ENCODE measurements around the gene HJURP. TPM values are rescaled to one million over a fixed set of nuclear protein-coding genes. Genes with fewer than 3 reads are reported as not detected.

Gene HJURP
- total RNA-seq, 1 donor from 2014 or later = 109 TPM

GRCh38 chr2:233791883-233792329, 62.4 kb downstream of the HJURP start:
- Histone ChIP-seq H3K9ac (no peak overlapping the region), H3F3A (ENCODE audit: low read depth) (peaks cover 3% of the 10 kb centered on the region), H3K4me2 (no peak overlapping the region), H3K79me2 (ENCODE audit: low read depth) (no peaks in the 10 kb centered on the region), H2AFZ (replicated peaks) (no peak overlapping the region), H3K36me3 (no peaks in the 10 kb centered on the region), H3K4me3 (no peak overlapping the region), H3K4me1 (no peaks in the 10 kb centered on the region), H3K27ac (no peak overlapping the region), H3K9me3 (ENCODE audit: low read depth) (no peaks in the 10 kb centered on the region), H4K20me1 (ENCODE audit: low read depth) (no peaks in the 10 kb centered on the region), H3K27me3 (no peaks in the 10 kb centered on the region)
- Mint-ChIP-seq H3K36me3 (no peaks in the 10 kb centered on the region), H3K27ac (peak overlapping the region; percentile 31), H3K4me1 (peaks cover 2% of the 10 kb centered on the region), H3K4me3 (no peak overlapping the region), H3K27me3 (ENCODE audit: insufficient read depth, low read depth) (peaks cover 8% of the 10 kb centered on the region), H3K9me3 (peaks cover 4% of the 10 kb centered on the region)
- DNase-seq (ENCODE audit: low spot score) = no peak
- no peak for TF ChIP-seq EZH2phosphoT487 (IDR thresholded peaks at IDR 0.05)
- TF ChIP-seq EZH2 (IDR thresholded peaks at IDR 0.05) = no peak
- TF ChIP-seq, protein P1, sequence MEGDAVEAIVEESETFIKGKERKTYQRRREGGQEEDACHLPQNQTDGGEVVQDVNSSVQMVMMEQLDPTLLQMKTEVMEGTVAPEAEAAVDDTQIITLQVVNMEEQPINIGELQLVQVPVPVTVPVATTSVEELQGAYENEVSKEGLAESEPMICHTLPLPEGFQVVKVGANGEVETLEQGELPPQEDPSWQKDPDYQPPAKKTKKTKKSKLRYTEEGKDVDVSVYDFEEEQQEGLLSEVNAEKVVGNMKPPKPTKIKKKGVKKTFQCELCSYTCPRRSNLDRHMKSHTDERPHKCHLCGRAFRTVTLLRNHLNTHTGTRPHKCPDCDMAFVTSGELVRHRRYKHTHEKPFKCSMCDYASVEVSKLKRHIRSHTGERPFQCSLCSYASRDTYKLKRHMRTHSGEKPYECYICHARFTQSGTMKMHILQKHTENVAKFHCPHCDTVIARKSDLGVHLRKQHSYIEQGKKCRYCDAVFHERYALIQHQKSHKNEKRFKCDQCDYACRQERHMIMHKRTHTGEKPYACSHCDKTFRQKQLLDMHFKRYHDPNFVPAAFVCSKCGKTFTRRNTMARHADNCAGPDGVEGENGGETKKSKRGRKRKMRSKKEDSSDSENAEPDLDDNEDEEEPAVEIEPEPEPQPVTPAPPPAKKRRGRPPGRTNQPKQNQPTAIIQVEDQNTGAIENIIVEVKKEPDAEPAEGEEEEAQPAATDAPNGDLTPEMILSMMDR (IDR thresholded peaks at IDR 0.05) = no peak

- DNase-seq (ENCODE audit: low spot score) = no peak
- no peaks in the 10 kb centered on the region for H3K36me3 ChIP-seq
- peaks cover 2% of the 10 kb centered on the region for H3K4me1 Mint-ChIP-seq
Measured at GRCh38 chr2:233791151-233791882, 63.0 kb downstream of the HJURP start.

DNA sequence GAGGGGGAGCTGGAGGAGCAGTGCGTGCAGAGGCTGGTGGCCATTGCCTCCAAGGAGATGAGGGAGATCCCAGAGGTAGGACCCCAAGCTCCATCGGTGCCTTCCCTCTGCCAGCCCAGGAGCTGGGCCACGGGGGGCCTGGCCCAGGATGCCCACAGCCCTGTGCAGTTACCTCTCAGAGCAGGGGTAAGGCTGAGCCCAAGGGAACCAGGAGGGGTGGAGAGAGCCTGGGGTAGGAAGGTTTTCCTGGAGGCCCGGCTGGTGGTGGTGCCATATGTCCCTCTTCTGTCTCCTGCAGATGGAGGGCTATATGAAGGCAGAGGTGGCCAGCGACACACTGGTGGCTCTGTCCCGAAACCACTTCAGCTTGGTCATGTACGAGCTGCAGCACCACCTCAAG, 64.8 kb downstream of the HJURP start:
- H3K9me3 Mint-ChIP-seq = peaks cover 6% of the 10 kb centered on the region
- H3K4me3 Mint-ChIP-seq = no peak overlapping the region
- peaks cover 2% of the 10 kb centered on the region for H3K4me1 Mint-ChIP-seq
- TF ChIP-seq EZH2 (IDR thresholded peaks at IDR 0.05) (no peak), EZH2phosphoT487 (IDR thresholded peaks at IDR 0.05) (no peak)
- TF ChIP-seq, protein P1 (IDR thresholded peaks at IDR 0.05) = no peak
- H3K36me3 Mint-ChIP-seq = no peaks in the 10 kb centered on the region
- no peaks in the 10 kb centered on the region for H3K27me3 ChIP-seq
- no peak overlapping the region for H3K27ac ChIP-seq
- peaks cover 3% of the 10 kb centered on the region for H3F3A ChIP-seq (ENCODE audit: low read depth)
- H3K4me1 ChIP-seq = no peaks in the 10 kb centered on the region
- H3K27me3 Mint-ChIP-seq (ENCODE audit: insufficient read depth, low read depth) = peaks cover 8% of the 10 kb centered on the region
- no peak overlapping the region for H3K27ac Mint-ChIP-seq
- no peaks in the 10 kb centered on the region for H3K36me3 ChIP-seq
- no peak overlapping the region for H3K4me2 ChIP-seq
- H4K20me1 ChIP-seq (ENCODE audit: low read depth) = no peaks in the 10 kb centered on the region
- no peaks in the 10 kb centered on the region for H3K79me2 ChIP-seq (ENCODE audit: low read depth)
- H3K4me3 ChIP-seq = no peak overlapping the region
- H2AFZ ChIP-seq (replicated peaks) = no peak overlapping the region
- no peaks in the 10 kb centered on the region for H3K9me3 ChIP-seq (ENCODE audit: low read depth)
- no peak overlapping the region for H3K9ac ChIP-seq
- no peak for DNase-seq (ENCODE audit: low spot score)

More at GRCh38 chr2:233791151-233791882, 63.0 kb downstream of the HJURP start:
- H2AFZ ChIP-seq (replicated peaks) = no peak overlapping the region
- Mint-ChIP-seq H3K4me3 (no peak overlapping the region), H3K36me3 (no peaks in the 10 kb centered on the region), H3K27ac (peak overlapping the region; percentile 31), H3K9me3 (peaks cover 4% of the 10 kb centered on the region), H3K27me3 (ENCODE audit: insufficient read depth, low read depth) (peaks cover 8% of the 10 kb centered on the region)
- H3K27me3 ChIP-seq = no peaks in the 10 kb centered on the region
- H3K9me3 ChIP-seq (ENCODE audit: low read depth) = no peaks in the 10 kb centered on the region
- H4K20me1 ChIP-seq (ENCODE audit: low read depth) = no peaks in the 10 kb centered on the region
- no peaks in the 10 kb centered on the region for H3K4me1 ChIP-seq
- no peaks in the 10 kb centered on the region for H3K79me2 ChIP-seq (ENCODE audit: low read depth)
- no peak overlapping the region for H3K4me3 ChIP-seq
- H3K9ac ChIP-seq = no peak overlapping the region
- no peak overlapping the region for H3K27ac ChIP-seq
- H3F3A ChIP-seq (ENCODE audit: low read depth) = peaks cover 3% of the 10 kb centered on the region
- no peak overlapping the region for H3K4me2 ChIP-seq
- TF ChIP-seq EZH2 (IDR thresholded peaks at IDR 0.05) (no peak), EZH2phosphoT487 (IDR thresholded peaks at IDR 0.05) (no peak)
- TF ChIP-seq, protein P1 (IDR thresholded peaks at IDR 0.05) = no peak

Other genes starting within 250 kb of the HJURP start
- not detected in 2 replicates for gene UGT1A8, start 236.9 kb downstream of the HJURP start, total RNA-seq (ENCODE audit: low replicate concordance)
- gene UGT1A10, start 218.1 kb downstream of the HJURP start, total RNA-seq (ENCODE audit: low replicate concordance) = not detected in 2 replicates
- gene UGT1A9, start 182.6 kb downstream of the HJURP start, total RNA-seq (ENCODE audit: low replicate concordance) = not detected in 2 replicates
- not detected in 2 replicates for gene UGT1A7, start 172.6 kb downstream of the HJURP start, total RNA-seq (ENCODE audit: low replicate concordance)
- gene UGT1A6, start 161.6 kb downstream of the HJURP start, total RNA-seq (ENCODE audit: low replicate concordance) = not detected in 2 replicates
- not detected in 2 replicates for gene UGT1A5, start 141.6 kb downstream of the HJURP start, total RNA-seq (ENCODE audit: low replicate concordance)
- gene UGT1A4, start 135.8 kb downstream of the HJURP start, total RNA-seq (ENCODE audit: low replicate concordance) = not detected in 2 replicates
- gene UGT1A3, start 125.5 kb downstream of the HJURP start, total RNA-seq (ENCODE audit: low replicate concordance) = not detected in 2 replicates
- gene UGT1A1, start 94.3 kb downstream of the HJURP start, total RNA-seq (ENCODE audit: low replicate concordance) = not detected in 2 replicates
- not detected in 2 replicates for gene MROH2A, start 76.2 kb downstream of the HJURP start, total RNA-seq (ENCODE audit: low replicate concordance)
- gene TRPM8, start 62.8 kb upstream of the HJURP start, total RNA-seq (ENCODE audit: low replicate concordance) = 4.9 and 7.5 TPM in 2 replicates
- not detected in 2 replicates for gene SPP2, start 196.2 kb upstream of the HJURP start, total RNA-seq (ENCODE audit: low replicate concordance)

All from neural progenitor cell (in vitro differentiated cells).